K562 (cell line): ENCODE data around the gene HS2ST1. TPM values are rescaled to one million over a fixed set of nuclear protein-coding genes. Genes with fewer than 3 reads are reported as not detected.

Experiments used
- ATAC-seq: fragments of 200-7000 bp; cut with Tn5 transposase; 3 replicates; pipeline ENCODE4 v1.9.1; 2020; ENCODE audit warnings: moderate library complexity
- BruUV-seq: library from RNA; stranded (reverse); fragments of 400-500 nt; replicated peaks from 2 replicates; lab custom pipeline; 2021; lab: Mats Ljungman, UMichigan
- CTCF ChIA-PET: fragments of 300-600 bp; formaldehyde crosslinking; extraction: SDS; loops from one replicate; lab custom pipeline; 2021; ENCODE audit warnings: low intra/inter-chr PET ratio; lab: Yijun Ruan, JAX
- POLR2A ChIA-PET: fragments of 300-600, 350-650 bp; sonication (Branson Sonifier 250); formaldehyde crosslinking; extraction: SDS; loops from one replicate; lab custom pipeline; 2021; ENCODE audit warnings: antibody characterized with exemption, inconsistent platforms; lab: Yijun Ruan, JAX
- DNase-seq, 4 experiments: peaks; one replicate each; pipeline versions ENCODE4 v3.0.0 to v3.0.0-alpha.2; 2011 to 2018; ENCODE audit warnings: low spot score in 3 of 4, mixed read lengths in 3 of 4; ENCODE audit errors: extremely low read depth in 1 of 4
- FAIRE-seq: peaks from 2 replicates; lab custom pipeline; 2011; peaks lifted over from hg19 to GRCh38; lab: Jason Lieb, UNC
- H2AFZ ChIP-seq: 2 replicates; pipeline ENCODE4 v1.6.0; 2011; ENCODE audit warnings: low read depth, low read length, control low read depth, inconsistent platforms
- H3K27ac ChIP-seq: fragments of 200-600 bp; 3 replicates; pipeline ENCODE4 v1.8.0; 2011; ENCODE audit warnings: low read depth, mild to moderate bottlenecking, control low read depth, inconsistent platforms, low read length, moderate library complexity, mixed read lengths; ENCODE audit errors: extremely low read depth
- H3K27me3 ChIP-seq, 2 experiments: fragments of 300-600 bp in 1 of 2; 2 replicates in 1 of 2; 3 replicates in 1 of 2; pipeline versions ENCODE4 v1.6.0 to v1.8.0; 2011; ENCODE audit warnings: inconsistent platforms in 2 of 2, low read length in 2 of 2, mild to moderate bottlenecking in 1 of 2, mixed read lengths in 1 of 2, moderate library complexity in 1 of 2; ENCODE audit not compliant: control insufficient read depth in 2 of 2, insufficient read depth in 2 of 2
- H3K36me3 ChIP-seq: fragments of 300-600 bp; 3 replicates; pipeline ENCODE4 v1.8.0; 2011; ENCODE audit warnings: mild to moderate bottlenecking, low read length, inconsistent platforms; ENCODE audit not compliant: control insufficient read depth, insufficient read depth
- H3K4me1 ChIP-seq, 2 experiments: fragments of 200-600 bp in 1 of 2; replicated peaks in 1 of 2; 2 replicates in 1 of 2; 3 replicates in 1 of 2; pipeline versions ENCODE4 v1.5.1 to v1.8.0; 2011; ENCODE audit warnings: inconsistent platforms in 2 of 2, low read length in 2 of 2, mild to moderate bottlenecking in 1 of 2, mixed read lengths in 1 of 2, moderate library complexity in 1 of 2; ENCODE audit not compliant: control insufficient read depth in 2 of 2, insufficient read depth in 2 of 2
- H3K4me2 ChIP-seq: 2 replicates; pipeline ENCODE4 v1.6.1; 2011; ENCODE audit warnings: low read length, control low read depth, inconsistent platforms, mixed read lengths; ENCODE audit not compliant: insufficient read depth
- H3K4me3 ChIP-seq: fragments of 200-600 bp; sonication (generic), shearing (Covaris generic); 2 replicates; pipeline ENCODE4 v1.5.1; 2016; ENCODE audit warnings: control low read depth, inconsistent platforms
- H3K79me2 ChIP-seq: fragments of 200-600 bp; 3 replicates; pipeline ENCODE4 v1.8.0; 2011; ENCODE audit warnings: low read length, inconsistent platforms; ENCODE audit not compliant: control insufficient read depth, insufficient read depth
- H3K9ac ChIP-seq, 2 experiments: 2 replicates each; pipeline versions ENCODE4 v1.6.0 to v1.6.1; 2011; ENCODE audit warnings: low read depth in 2 of 2, low read length in 2 of 2, control low read depth in 1 of 2, inconsistent platforms in 1 of 2, mild to moderate bottlenecking in 1 of 2, mixed read lengths in 1 of 2; ENCODE audit not compliant: insufficient read depth in 1 of 2
- H3K9me1 ChIP-seq: one replicate; pipeline ENCODE4 v1.6.0; 2011; ENCODE audit warnings: inconsistent platforms, mild to moderate bottlenecking, low read length, moderate library complexity; ENCODE audit not compliant: control insufficient read depth, insufficient read depth
- H3K9me3 ChIP-seq: replicated peaks from 2 replicates; pipeline ENCODE4 v1.5.1; 2011; ENCODE audit warnings: low read depth, low read length, inconsistent platforms; ENCODE audit not compliant: control insufficient read depth, insufficient read depth
- H4K20me1 ChIP-seq: replicated peaks from 2 replicates; pipeline ENCODE4 v1.6.1; 2011; ENCODE audit warnings: low read length, inconsistent platforms, mixed read lengths; ENCODE audit not compliant: control insufficient read depth, insufficient read depth
- CEBPB ChIP-seq: fragments of 450-650 bp; IDR thresholded peaks from 2 replicates; pipeline ENCODE4 v1.6.1; 2016; ENCODE audit warnings: missing genetic modification characterization, missing compliant biosample characterization
- NR4A1 ChIP-seq, 2 experiments: fragments of 250-450 bp in 1 of 2; fragments of 450-650 bp in 1 of 2; sonication (Bioruptor Pico) in 1 of 2; IDR thresholded peaks; 2 replicates each; pipeline versions ENCODE4 v1.4.0 to v1.6.1; 2016 to 2020; ENCODE audit warnings: mild to moderate bottlenecking in 2 of 2, missing compliant biosample characterization in 1 of 2, missing genetic modification characterization in 1 of 2, moderate library complexity in 1 of 2
- WGBS: fragments of 100-300 bp; shearing (Covaris generic); methylation state at CpG from one replicate; pipeline ENCODE4 v1.1.6; 2016; ENCODE audit warnings: low coverage, mixed read lengths; ENCODE audit not compliant: insufficient coverage; ENCODE audit errors: missing lambda C conversion rate; 5-methylcytosine and 5-hydroxymethylcytosine counted together
- in situ Hi-C: fragments of 300-500 bp; cut with MboI; formaldehyde crosslinking; loops from 4 replicates; pipeline ENCODE4 v1.15.0; 2018; ENCODE audit warnings: inconsistent platforms, mixed read lengths
- intact Hi-C: fragments of 100-400 bp; cut with micrococcal nuclease; formaldehyde crosslinking; loops from 2 replicates; pipeline ENCODE4 v1.14.2; 2022
- polyA plus RNA-seq, 8 experiments: library from polyadenylated mRNA; depleted of rRNA in 4 of 8; stranded (reverse) in 5 of 8; unstranded in 3 of 8; fragments of >200 nt; fragmentation: Nextera tagmentation in 2 of 8; fragmentation: Illumina TruSeq in 1 of 8; extraction: Ambion mirVana in 2 of 8; extraction: Trizol in 1 of 8; gene quantifications; 2 replicates each; pipeline versions ENCODE4 v1.2.1 to v1.2.3, GENCODE V29; 2011 to 2014; ENCODE audit warnings: inconsistent platforms in 1 of 8, missing spikeins in 1 of 8
- total RNA-seq, 7 experiments: library from RNA; depleted of rRNA in 6 of 7; stranded (reverse); fragments of >200 nt in 6 of 7; fragmentation: Illumina TruSeq in 2 of 7; extraction: Trizol in 2 of 7; gene quantifications; 2 replicates each; pipeline versions ENCODE4 v1.2.1 to v1.2.3, GENCODE V29; 2011 to 2021; ENCODE audit warnings: low replicate concordance in 1 of 7
- TF ChIP-seq, protein P1 (sequence below): fragments of 450-650 bp; formaldehyde crosslinking; IDR thresholded peaks from 2 replicates; pipeline ENCODE4 v1.4.0; 2022; ENCODE audit warnings: missing genetic modification characterization
- TF ChIP-seq, protein P2 (sequence below): fragments of 250-450 bp; sonication (Bioruptor Pico); IDR thresholded peaks from 2 replicates; pipeline ENCODE4 v1.4.0; 2020; ENCODE audit warnings: mild to moderate bottlenecking, moderate library complexity

HS2ST1 gene
- total and polyA plus RNA-seq, 9 of the 15 experiments (the other 6 are each of a cell fraction or from before 2014, with no cell fraction given), result 7.7 to 43.3 (median 25.8) TPM

DNA sequence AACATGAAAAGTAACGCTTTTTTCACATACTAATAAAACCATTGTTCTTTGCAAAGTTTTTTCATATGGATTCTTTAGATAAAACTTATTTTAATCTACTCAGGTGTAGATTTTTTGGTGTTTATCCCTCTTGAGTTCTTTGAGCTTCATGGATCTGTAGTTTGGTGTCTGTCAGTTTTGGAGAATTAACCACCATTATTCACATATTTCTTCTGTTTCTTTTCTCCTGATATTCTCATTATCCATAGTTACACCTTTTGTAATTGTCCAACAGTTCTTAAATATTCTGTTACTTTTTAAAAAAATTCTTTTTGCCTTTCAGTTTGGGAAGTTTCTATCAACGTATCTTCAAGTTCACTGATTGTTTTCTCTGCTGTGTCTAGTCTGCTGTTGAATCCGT, 18.6 kb downstream of the HS2ST1 start:
- DNase-seq (no peak), ATAC-seq (peak; percentile 5; the same call in 2 of the 3 replicates), FAIRE-seq (no peak)
- in situ Hi-C loops (no loop called here), intact Hi-C loops (no loop called here)
- CTCF ChIA-PET, result no interaction called here
- 54% methylated on average over 3 of the region's 3 CpGs for WGBS
- Histone ChIP-seq H3K79me2 (peaks cover 98% of the 10 kb centered on the region), H3K27ac (peak overlapping the region; percentile 76; the same call in 1 of the 3 replicates), H3K4me1 (peaks cover 2 to 8% of the 10 kb centered on the region in 2 experiments; a peak in 3 of 5 replicates), H4K20me1 (no peaks in the 10 kb centered on the region), H3K36me3 (no peaks in the 10 kb centered on the region), H3K9me1 (no peaks in the 10 kb centered on the region), H3K9me3 (no peaks in the 10 kb centered on the region), H3K27me3 (no peaks in the 10 kb centered on the region), H3K4me3 (no peak overlapping the region), H3K4me2 (no peak overlapping the region), H3K9ac (peak overlapping the region in 1 of 2 experiments; percentile 42; a peak in 2 of 4 replicates), H2AFZ (no peak overlapping the region)
- POLR2A ChIA-PET, result interaction anchor here (0.8 to 4.3 kb wide), 6 partner anchors 9 to 228 kb away, joined by 3 to 36 read pairs (median 5); partner anchors contain the start of genes HS2ST1, SELENOF and SH3GLB1
- no peak for TF ChIP-seq CEBPB (tag)
- TF ChIP-seq, protein P1, sequence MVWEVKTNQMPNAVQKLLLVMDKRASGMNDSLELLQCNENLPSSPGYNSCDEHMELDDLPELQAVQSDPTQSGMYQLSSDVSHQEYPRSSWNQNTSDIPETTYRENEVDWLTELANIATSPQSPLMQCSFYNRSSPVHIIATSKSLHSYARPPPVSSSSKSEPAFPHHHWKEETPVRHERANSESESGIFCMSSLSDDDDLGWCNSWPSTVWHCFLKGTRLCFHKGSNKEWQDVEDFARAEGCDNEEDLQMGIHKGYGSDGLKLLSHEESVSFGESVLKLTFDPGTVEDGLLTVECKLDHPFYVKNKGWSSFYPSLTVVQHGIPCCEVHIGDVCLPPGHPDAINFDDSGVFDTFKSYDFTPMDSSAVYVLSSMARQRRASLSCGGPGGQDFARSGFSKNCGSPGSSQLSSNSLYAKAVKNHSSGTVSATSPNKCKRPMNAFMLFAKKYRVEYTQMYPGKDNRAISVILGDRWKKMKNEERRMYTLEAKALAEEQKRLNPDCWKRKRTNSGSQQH (CRISPR knock-in tag), result no peak
- no peak for TF ChIP-seq NR4A1 (CRISPR knock-in tag; IDR thresholded peaks at IDR 0.05)
- no peak for TF ChIP-seq NR4A1 (tag; IDR thresholded peaks at IDR 0.05)
- TF ChIP-seq, protein P2, sequence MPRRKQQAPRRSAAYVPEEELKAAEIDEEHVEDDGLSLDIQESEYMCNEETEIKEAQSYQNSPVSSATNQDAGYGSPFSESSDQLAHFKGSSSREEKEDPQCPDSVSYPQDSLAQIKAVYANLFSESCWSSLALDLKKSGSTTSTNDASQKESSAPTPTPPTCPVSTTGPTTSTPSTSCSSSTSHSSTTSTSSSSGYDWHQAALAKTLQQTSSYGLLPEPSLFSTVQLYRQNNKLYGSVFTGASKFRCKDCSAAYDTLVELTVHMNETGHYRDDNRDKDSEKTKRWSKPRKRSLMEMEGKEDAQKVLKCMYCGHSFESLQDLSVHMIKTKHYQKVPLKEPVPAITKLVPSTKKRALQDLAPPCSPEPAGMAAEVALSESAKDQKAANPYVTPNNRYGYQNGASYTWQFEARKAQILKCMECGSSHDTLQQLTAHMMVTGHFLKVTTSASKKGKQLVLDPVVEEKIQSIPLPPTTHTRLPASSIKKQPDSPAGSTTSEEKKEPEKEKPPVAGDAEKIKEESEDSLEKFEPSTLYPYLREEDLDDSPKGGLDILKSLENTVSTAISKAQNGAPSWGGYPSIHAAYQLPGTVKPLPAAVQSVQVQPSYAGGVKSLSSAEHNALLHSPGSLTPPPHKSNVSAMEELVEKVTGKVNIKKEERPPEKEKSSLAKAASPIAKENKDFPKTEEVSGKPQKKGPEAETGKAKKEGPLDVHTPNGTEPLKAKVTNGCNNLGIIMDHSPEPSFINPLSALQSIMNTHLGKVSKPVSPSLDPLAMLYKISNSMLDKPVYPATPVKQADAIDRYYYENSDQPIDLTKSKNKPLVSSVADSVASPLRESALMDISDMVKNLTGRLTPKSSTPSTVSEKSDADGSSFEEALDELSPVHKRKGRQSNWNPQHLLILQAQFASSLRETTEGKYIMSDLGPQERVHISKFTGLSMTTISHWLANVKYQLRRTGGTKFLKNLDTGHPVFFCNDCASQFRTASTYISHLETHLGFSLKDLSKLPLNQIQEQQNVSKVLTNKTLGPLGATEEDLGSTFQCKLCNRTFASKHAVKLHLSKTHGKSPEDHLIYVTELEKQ (CRISPR knock-in tag), result no peak
- no TSS peak for BruUV-seq
